Activated CD8-positive, alpha-beta T cell treated with anti-CD3 and anti-CD28 coated beads for 36 hours (primary cell): ENCODE measurements around the gene FGF6. TPM values are rescaled to one million over a fixed set of nuclear protein-coding genes. Genes with fewer than 3 reads are reported as not detected.

ENCODE experiments used
- ATAC-seq: fragments of 200-7000 bp; cut with Tn5 transposase; one replicate; pipeline ENCODE4 v1.10.0; 2021; ENCODE audit warnings: mild to moderate bottlenecking, moderate library complexity
- CTCF ChIA-PET: fragments of 350-600 bp; sonication (Branson Sonifier 250); formaldehyde crosslinking; loops from one replicate; lab custom pipeline; 2021; ENCODE audit warnings: antibody characterized with exemption; lab: Charles Lee
- POLR2A ChIA-PET: fragments of 350-600 bp; sonication (Branson Sonifier 250); formaldehyde crosslinking; loops from one replicate; lab custom pipeline; 2021; ENCODE audit warnings: antibody characterized with exemption; lab: Charles Lee
- DNase-seq: peaks from one replicate; pipeline ENCODE4 v3.0.0-alpha.2; 2020
- H3K27ac Mint-ChIP-seq: one replicate; pipeline ENCODE4 v1.8.0; 2021; ENCODE audit warnings: mild to moderate bottlenecking, mixed read lengths
- H3K27me3 Mint-ChIP-seq: one replicate; pipeline ENCODE4 v1.8.0; 2021; ENCODE audit warnings: mixed read lengths
- H3K36me3 Mint-ChIP-seq: one replicate; pipeline ENCODE4 v1.8.0; 2021; ENCODE audit warnings: low read depth, mixed read lengths
- H3K4me1 Mint-ChIP-seq: one replicate; pipeline ENCODE4 v1.8.0; 2021; ENCODE audit warnings: low read depth, mixed read lengths
- H3K4me3 Mint-ChIP-seq: one replicate; pipeline ENCODE4 v1.8.0; 2021; ENCODE audit warnings: mild to moderate bottlenecking, moderate library complexity, mixed read lengths
- H3K9me3 Mint-ChIP-seq: one replicate; pipeline ENCODE4 v1.8.0; 2021; ENCODE audit warnings: mixed read lengths
- CTCF ChIP-seq: fragments of 200-600 bp; IDR thresholded peaks from one replicate; pipeline ENCODE4 v1.8.0; 2022; ENCODE audit warnings: antibody characterized with exemption, mild to moderate bottlenecking
- intact Hi-C: fragments of 100-400 bp; cut with micrococcal nuclease; formaldehyde crosslinking; loops from one replicate; pipeline ENCODE4 v1.10.0; 2022
- total RNA-seq, 2 experiments: library from RNA; stranded (reverse); gene quantifications; one replicate each; pipeline ENCODE4 v1.2.3, GENCODE V29; 2021

The FGF6 gene
- total RNA-seq, 2 experiments from 2014 or later = not detected

- DNase-seq (no peak), ATAC-seq (no peak)
- no peaks in the 10 kb centered on the region for H3K9me3 Mint-ChIP-seq
- peaks cover 4% of the 10 kb centered on the region for H3K4me1 Mint-ChIP-seq
- H3K36me3 Mint-ChIP-seq = no peaks in the 10 kb centered on the region
- POLR2A ChIA-PET = interaction anchor here (1.0 kb wide), 1 partner anchor 63 kb away, joined by 4 read pairs; no protein-coding TSS in a partner anchor
- intact Hi-C loops = no loop called here
- H3K27ac Mint-ChIP-seq = no peak overlapping the region
- CTCF ChIA-PET = interaction anchor here (1.0 to 1.6 kb wide), 3 partner anchors 12 to 93 kb away, joined by 3 read pairs; no protein-coding TSS in a partner anchor
- H3K4me3 Mint-ChIP-seq = no peak overlapping the region
- H3K27me3 Mint-ChIP-seq = peaks cover 3% of the 10 kb centered on the region
- no peak for TF ChIP-seq CTCF
Measured at GRCh38 chr12:4434301-4434700, 11.3 kb downstream of the FGF6 start.

DNA sequence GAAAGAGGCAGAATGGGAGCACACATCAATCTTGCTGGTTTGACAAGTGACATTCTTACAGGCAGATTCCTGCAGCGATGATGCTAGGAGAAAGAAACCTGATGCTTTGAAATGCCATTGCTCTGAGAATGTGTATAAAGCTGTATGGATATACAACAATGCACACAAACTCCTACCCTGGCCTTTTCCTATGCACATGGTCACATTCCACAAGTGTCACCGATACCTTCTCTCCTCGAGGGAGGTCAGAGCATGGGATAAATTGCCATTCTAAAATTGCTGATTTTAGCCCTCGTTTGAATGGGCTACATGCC lies 11.9 kb downstream of the FGF6 start:
- TF ChIP-seq CTCF = no peak
- H3K9me3 Mint-ChIP-seq = no peaks in the 10 kb centered on the region
- ChIA-PET POLR2A (no interaction called here), CTCF (interaction anchor here (1.0 to 1.4 kb wide), 2 partner anchors 12 to 94 kb away, joined by 3 read pairs; no protein-coding TSS in a partner anchor)
- H3K4me1 Mint-ChIP-seq = no peaks in the 10 kb centered on the region
- no peak overlapping the region for H3K4me3 Mint-ChIP-seq
- no peak overlapping the region for H3K27ac Mint-ChIP-seq
- ATAC-seq = no peak
- DNase-seq = no peak
- intact Hi-C loops = no loop called here
- peaks cover 3% of the 10 kb centered on the region for H3K27me3 Mint-ChIP-seq
- no peaks in the 10 kb centered on the region for H3K36me3 Mint-ChIP-seq

- ChIA-PET CTCF (interaction anchor here (1.0 to 2.1 kb wide), 3 partner anchors 11 to 94 kb away, joined by 3 to 15 read pairs (median 3); no protein-coding TSS in a partner anchor), POLR2A (no interaction called here)
- H3K27ac Mint-ChIP-seq = no peak overlapping the region
- no peak for ATAC-seq
- H3K4me1 Mint-ChIP-seq = no peaks in the 10 kb centered on the region
- H3K27me3 Mint-ChIP-seq = peaks cover 3% of the 10 kb centered on the region
- no peak for DNase-seq
- no peaks in the 10 kb centered on the region for H3K36me3 Mint-ChIP-seq
- no peak for TF ChIP-seq CTCF
- intact Hi-C loops = no loop called here
- H3K9me3 Mint-ChIP-seq = no peaks in the 10 kb centered on the region
- no peak overlapping the region for H3K4me3 Mint-ChIP-seq
Measured at GRCh38 chr12:4432878-4433744, 12.5 kb downstream of the FGF6 start.

GRCh38 chr12:4431866-4432265 lies 13.7 kb downstream of the FGF6 start:
- H3K4me1 Mint-ChIP-seq = no peaks in the 10 kb centered on the region
- CTCF ChIA-PET = interaction anchor here (0.8 to 2.1 kb wide), 2 partner anchors 10 to 65 kb away, joined by 3 to 15 read pairs; no protein-coding TSS in a partner anchor

More at GRCh38 chr12:4431866-4432265, 13.7 kb downstream of the FGF6 start:
- DNase-seq (no peak), ATAC-seq (no peak)
- POLR2A ChIA-PET = no interaction called here
- Mint-ChIP-seq H3K27me3 (peaks cover 3% of the 10 kb centered on the region), H3K9me3 (no peaks in the 10 kb centered on the region), H3K4me3 (no peak overlapping the region), H3K27ac (no peak overlapping the region), H3K36me3 (no peaks in the 10 kb centered on the region)
- intact Hi-C loops = no loop called here
- TF ChIP-seq CTCF = no peak
